H1 (cell line): ENCODE data around the gene KCNIP3. TPM values are rescaled to one million over a fixed set of nuclear protein-coding genes. Genes with fewer than 3 reads are reported as not detected.

Experiments
- CTCF ChIA-PET: fragments of 300-600 bp; sonication (Branson Sonifier 250); formaldehyde crosslinking; loops from one replicate; lab custom pipeline; 2021; ENCODE audit not compliant: partially characterized antibody; lab: Charles Lee
- POLR2A ChIA-PET: fragments of 300-600 bp; sonication (Branson Sonifier 250); formaldehyde crosslinking; loops from one replicate; lab custom pipeline; 2021; ENCODE audit warnings: inconsistent platforms; ENCODE audit not compliant: partially characterized antibody; lab: Charles Lee
- DNase-seq, 2 experiments: peaks; one replicate each; pipeline versions ENCODE4 v3.0.0 to v3.0.0-alpha.2; 2010 to 2022; ENCODE audit warnings: low spot score in 2 of 2, low read depth in 1 of 2, mixed read lengths in 1 of 2
- FAIRE-seq: peaks from 2 replicates; lab custom pipeline; 2011; peaks lifted over from hg19 to GRCh38; lab: Jason Lieb, UNC
- H2AFZ ChIP-seq: 2 replicates; pipeline ENCODE4 v1.8.1; 2012; ENCODE audit warnings: low read length, inconsistent platforms
- H2AK5ac ChIP-seq: 2 replicates; pipeline ENCODE4 v1.6.1; 2013; ENCODE audit warnings: low read depth, low read length
- H2BK120ac ChIP-seq: replicated peaks from 2 replicates; pipeline ENCODE3; 2013; ENCODE audit warnings: low read depth, low read length, inconsistent platforms
- H2BK12ac ChIP-seq: 2 replicates; pipeline ENCODE4 v1.6.1; 2013; ENCODE audit warnings: low read depth, low read length
- H2BK15ac ChIP-seq: 2 replicates; pipeline ENCODE4 v1.6.1; 2013; ENCODE audit warnings: low read length
- H2BK20ac ChIP-seq: 2 replicates; pipeline ENCODE4 v1.6.1; 2013; ENCODE audit warnings: low read length
- H2BK5ac ChIP-seq: 2 replicates; pipeline ENCODE4 v1.6.1; 2013; ENCODE audit warnings: low read depth, low read length
- H3K14ac ChIP-seq: 2 replicates; pipeline ENCODE4 v1.6.1; 2013; ENCODE audit warnings: inconsistent platforms; ENCODE audit not compliant: insufficient read length
- H3K18ac ChIP-seq: 2 replicates; pipeline ENCODE4 v1.6.1; 2013; ENCODE audit warnings: low read length; ENCODE audit errors: extremely low read depth
- H3K23ac ChIP-seq: 2 replicates; pipeline ENCODE4 v1.6.1; 2013; ENCODE audit warnings: inconsistent platforms; ENCODE audit not compliant: insufficient read length
- H3K23me2 ChIP-seq: 2 replicates; pipeline ENCODE4 v1.6.1; 2013; ENCODE audit warnings: low read depth, low read length
- H3K27ac ChIP-seq: 2 replicates; pipeline ENCODE4 v1.6.1; 2011; ENCODE audit warnings: low read depth, low read length, inconsistent platforms
- H3K27me3 ChIP-seq, 4 experiments: replicated peaks in 1 of 4; 1 replicate in 1 of 4; 2 replicates in 3 of 4; pipeline versions ENCODE4 v1.6.1 to v1.8.1; 2011 to 2013; ENCODE audit warnings: low read length in 3 of 4, mild to moderate bottlenecking in 3 of 4, inconsistent platforms in 2 of 4, mixed read lengths in 2 of 4, moderate library complexity in 1 of 4; ENCODE audit not compliant: control insufficient read depth in 3 of 4, insufficient read depth in 3 of 4; ENCODE audit errors: extremely low read depth in 1 of 4
- H3K36me3 ChIP-seq, 4 experiments: 2 replicates each; pipeline versions ENCODE4 v1.6.1 to v1.8.1; 2011 to 2013; ENCODE audit warnings: mild to moderate bottlenecking in 4 of 4, low read length in 3 of 4, moderate library complexity in 2 of 4, control low read depth in 1 of 4, inconsistent platforms in 1 of 4; ENCODE audit not compliant: insufficient read depth in 4 of 4, control insufficient read depth in 2 of 4
- H3K4ac ChIP-seq: replicated peaks from 2 replicates; pipeline ENCODE3; 2013; ENCODE audit warnings: low read length, low read depth, mixed read lengths, inconsistent platforms; ENCODE audit not compliant: insufficient read length
- H3K4me1 ChIP-seq, 4 experiments: replicated peaks in 1 of 4; 1 replicate in 1 of 4; 2 replicates in 3 of 4; pipeline versions ENCODE4 v1.6.1 to v1.8.1; 2011 to 2013; ENCODE audit warnings: low read length in 3 of 4, inconsistent platforms in 2 of 4, mixed read lengths in 1 of 4; ENCODE audit not compliant: insufficient read depth in 4 of 4, control insufficient read depth in 3 of 4
- H3K4me2 ChIP-seq, 2 experiments: 2 replicates each; pipeline versions ENCODE4 v1.6.1 to v1.8.1; 2011 to 2013; ENCODE audit warnings: low read depth in 2 of 2, low read length in 2 of 2, control low read depth in 1 of 2, inconsistent platforms in 1 of 2, mild to moderate bottlenecking in 1 of 2; ENCODE audit not compliant: insufficient read depth in 1 of 2
- H3K4me3 ChIP-seq, 4 experiments: fragments of 200-600, 300-600 bp in 1 of 4; sonication (generic), shearing (Covaris generic), sonication (Bioruptor Twin) in 1 of 4; 2 replicates each; pipeline versions ENCODE4 v1.5.1 to v1.8.1; 2011 to 2016; ENCODE audit warnings: low read length in 4 of 4, low read depth in 3 of 4, control low read depth in 2 of 4, inconsistent platforms in 2 of 4, mild to moderate bottlenecking in 2 of 4, mixed read lengths in 1 of 4, moderate library complexity in 1 of 4; ENCODE audit not compliant: insufficient read depth in 2 of 4; ENCODE audit errors: extremely low read depth in 1 of 4
- H3K56ac ChIP-seq: replicated peaks from 2 replicates; pipeline ENCODE3; 2013; ENCODE audit warnings: low read depth, mild to moderate bottlenecking, mixed read lengths, low read length, inconsistent platforms; ENCODE audit not compliant: insufficient read length
- H3K79me1 ChIP-seq: 2 replicates; pipeline ENCODE4 v1.6.1; 2013; ENCODE audit warnings: low read depth, low read length, control low read depth
- H3K79me2 ChIP-seq, 2 experiments: 2 replicates each; pipeline versions ENCODE4 v1.6.1 to v1.8.1; 2012 to 2013; ENCODE audit warnings: low read length in 2 of 2, mild to moderate bottlenecking in 2 of 2, inconsistent platforms in 1 of 2; ENCODE audit not compliant: insufficient read depth in 2 of 2, control insufficient read depth in 1 of 2
- H3K9ac ChIP-seq, 4 experiments: replicated peaks in 1 of 4; 1 replicate in 1 of 4; 2 replicates in 3 of 4; pipeline versions ENCODE4 v1.6.1 to v1.8.1; 2011 to 2013; ENCODE audit warnings: low read depth in 3 of 4, low read length in 3 of 4, control low read depth in 2 of 4, mild to moderate bottlenecking in 2 of 4, moderate library complexity in 2 of 4, inconsistent platforms in 1 of 4; ENCODE audit errors: extremely low read depth in 1 of 4
- H3K9me3 ChIP-seq, 2 experiments: 2 replicates each; pipeline versions ENCODE4 v1.6.1 to v1.8.1; 2012 to 2013; ENCODE audit warnings: mild to moderate bottlenecking in 2 of 2, moderate library complexity in 2 of 2, control low read depth in 1 of 2, inconsistent platforms in 1 of 2, low read depth in 1 of 2, low read length in 1 of 2, mixed read lengths in 1 of 2; ENCODE audit not compliant: insufficient read depth in 2 of 2
- H4K20me1 ChIP-seq, 2 experiments: replicated peaks in 1 of 2; 2 replicates each; pipeline versions ENCODE3 to v1.8.1; 2011 to 2013; ENCODE audit warnings: inconsistent platforms in 2 of 2, low read length in 2 of 2, mild to moderate bottlenecking in 1 of 2; ENCODE audit not compliant: insufficient read depth in 2 of 2, control insufficient read depth in 1 of 2
- H4K5ac ChIP-seq: 2 replicates; pipeline ENCODE4 v1.6.1; 2013; ENCODE audit warnings: low read length, low read depth, mixed read lengths, inconsistent platforms; ENCODE audit not compliant: insufficient read length
- H4K8ac ChIP-seq: 2 replicates; pipeline ENCODE4 v1.8.0; 2013; ENCODE audit warnings: mild to moderate bottlenecking, moderate library complexity, low read length, inconsistent platforms; ENCODE audit not compliant: insufficient read depth; ENCODE audit errors: extremely low read depth
- H4K91ac ChIP-seq: replicated peaks from 2 replicates; pipeline ENCODE3; 2013; ENCODE audit warnings: low read length, mixed read lengths, inconsistent platforms; ENCODE audit not compliant: insufficient read length
- SP1 ChIP-seq: IDR thresholded peaks from 2 replicates; pipeline ENCODE4 v1.6.1; 2011; ENCODE audit warnings: low read depth, low read length
- WGBS, 2 experiments: shearing (Covaris generic) in 1 of 2; methylation state at CpG; one replicate each; pipeline versions ENCODE4 v1.1.6 to v1.1.7; 2013 to 2015; ENCODE audit warnings: low lambda C conversion rate in 2 of 2, mixed read lengths in 2 of 2, inconsistent platforms in 1 of 2, low coverage in 1 of 2, missing lambda C conversion rate in 1 of 2; ENCODE audit not compliant: insufficient replicate concordance in 2 of 2, insufficient coverage in 1 of 2, insufficient read length in 1 of 2; ENCODE audit errors: extremely low coverage in 1 of 2, missing lambda C conversion rate in 1 of 2; 5-methylcytosine and 5-hydroxymethylcytosine counted together
- polyA plus RNA-seq, 7 experiments: library from polyadenylated mRNA; depleted of rRNA in 3 of 7; stranded (reverse) in 5 of 7; unstranded in 2 of 7; fragments of >200 nt in 5 of 7; fragments of 200-250 nt in 2 of 7; gene quantifications; 1 replicate in 5 of 7; 2 replicates in 1 of 7; 4 replicates in 1 of 7; pipeline versions ENCODE4 v1.2.1 to v1.2.3, GENCODE V29; 2011 to 2013; ENCODE audit warnings: missing spikeins in 2 of 7, mixed read lengths in 2 of 7
- total RNA-seq: library from RNA; stranded (reverse); fragmentation: NEBNext Ultra II Directional; extraction: Animal tissue kit (Norgen Biotek cat#: 25700); gene quantifications from 2 replicates; pipeline ENCODE4 v1.2.1, GENCODE V29; 2021

KCNIP3 gene
- total and polyA plus RNA-seq, 2 of the 8 experiments (the other 6 are each of a cell fraction or from before 2014, with no cell fraction given): 0.33 to 1.9 TPM

- CTCF ChIA-PET: interaction anchor here (1.5 kb wide), 1 partner anchor 12 kb away, joined by 4 read pairs; no protein-coding TSS in a partner anchor
Measured at GRCh38 chr2:95399061-95399460, 101.9 kb downstream of the KCNIP3 start.

More at GRCh38 chr2:95399061-95399460, 101.9 kb downstream of the KCNIP3 start:
- FAIRE-seq (no peak), DNase-seq (no peak)
- Histone ChIP-seq H3K36me3 (no peaks in the 10 kb centered on the region), H2BK120ac (no peak overlapping the region), H2AFZ (no peak overlapping the region), H4K8ac (no peak overlapping the region), H4K5ac (no peak overlapping the region), H3K79me1 (peaks cover 2% of the 10 kb centered on the region; the same call in 1 of the 2 replicates), H3K14ac (no peak overlapping the region), H3K27ac (no peak overlapping the region), H3K4me2 (no peak overlapping the region), H3K56ac (no peak overlapping the region), H2BK15ac (no peak overlapping the region), H2AK5ac (no peak overlapping the region), H3K4me3 (no peak overlapping the region), H2BK20ac (no peak overlapping the region), H3K23ac (no peak overlapping the region), H2BK5ac (no peak overlapping the region), H3K79me2 (peaks cover 0 to 13% of the 10 kb centered on the region in 2 experiments; a peak in 2 of 4 replicates), H3K18ac (no peak overlapping the region), H2BK12ac (no peak overlapping the region), H3K9me3 (peaks cover 17 to 37% of the 10 kb centered on the region in 2 experiments), H3K4me1 (peaks cover 0 to 3% (median 2%) of the 10 kb centered on the region in 4 experiments; a peak in 4 of 7 replicates), H4K91ac (no peak overlapping the region), H3K4ac (no peak overlapping the region), H3K27me3 (peaks cover 0 to 7% (median 4%) of the 10 kb centered on the region in 4 experiments; a peak in 3 of 7 replicates), H4K20me1 (peaks cover 0 to 2% of the 10 kb centered on the region in 2 experiments), H3K9ac (no peak overlapping the region), H3K23me2 (peaks cover 7% of the 10 kb centered on the region; the same call in 1 of the 2 replicates)
- POLR2A ChIA-PET: no interaction called here
- 85% methylated on average over 6 of the region's 7 CpGs; no CpG with 5 or more reads in 1 of the 2 experiments for WGBS, 2 experiments
- TF ChIP-seq SP1: no peak
